HG02970 (cell line): Measurements from ENCODE around the gene RCC2.

ENCODE experiments used
- ATAC-seq: cut with Tn5 transposase; IDR thresholded peaks from one replicate; pipeline ENCODE4 v1.9.1; 2021; ENCODE audit warnings: mild to moderate bottlenecking, moderate library complexity, moderate number of reproducible peaks; ENCODE audit not compliant: unreplicated experiment, low FRiP score

Gene RCC2

GRCh38 chr1:17447501-17447992 lies 8.1 kb upstream of the RCC2 start:
- no peak for ATAC-seq

- ATAC-seq: no peak
These were observed 3.4 kb upstream of the RCC2 start for GRCh38 chr1:17442841-17443240.

DNA sequence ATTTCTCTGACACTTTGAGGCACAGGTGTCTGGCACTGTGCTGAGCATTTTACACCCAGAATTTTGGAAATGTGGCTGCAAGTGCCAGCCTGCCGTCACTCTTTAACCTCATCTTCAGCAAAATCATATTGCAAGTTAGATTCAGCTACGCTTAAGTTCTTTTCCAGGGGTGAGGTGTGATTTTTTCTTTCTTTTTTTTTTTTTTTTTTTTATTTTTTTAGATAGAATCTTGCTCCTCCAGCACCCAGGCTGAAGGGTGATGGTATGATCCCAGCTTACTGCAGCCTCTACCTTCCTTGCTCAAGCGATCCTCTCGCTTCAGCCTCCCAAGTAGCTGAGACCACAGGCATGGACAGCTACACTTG lies 2.5 kb upstream of the RCC2 start:
- ATAC-seq: no peak

GRCh38 chr1:17441265-17441992 lies 2.0 kb upstream of the RCC2 start:
- ATAC-seq: no peak

DNA sequence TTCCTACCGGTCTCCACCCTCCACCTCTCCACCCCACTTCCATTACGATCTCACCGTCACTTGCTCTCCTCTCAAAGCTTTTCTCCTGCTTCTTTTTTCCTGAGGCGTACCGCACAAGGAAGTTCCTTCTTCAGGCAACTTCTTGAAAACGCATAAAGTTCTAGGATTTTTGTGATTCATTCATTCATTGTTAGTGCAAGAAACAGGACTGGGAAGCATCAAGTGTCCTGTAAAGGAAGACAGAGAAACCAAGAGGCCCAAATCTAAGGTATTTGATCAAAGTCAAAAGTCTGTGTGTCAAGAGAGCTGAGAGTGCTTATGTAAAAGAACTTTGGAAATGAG lies 1.3 kb upstream of the RCC2 start:
- ATAC-seq: no peak

DNA sequence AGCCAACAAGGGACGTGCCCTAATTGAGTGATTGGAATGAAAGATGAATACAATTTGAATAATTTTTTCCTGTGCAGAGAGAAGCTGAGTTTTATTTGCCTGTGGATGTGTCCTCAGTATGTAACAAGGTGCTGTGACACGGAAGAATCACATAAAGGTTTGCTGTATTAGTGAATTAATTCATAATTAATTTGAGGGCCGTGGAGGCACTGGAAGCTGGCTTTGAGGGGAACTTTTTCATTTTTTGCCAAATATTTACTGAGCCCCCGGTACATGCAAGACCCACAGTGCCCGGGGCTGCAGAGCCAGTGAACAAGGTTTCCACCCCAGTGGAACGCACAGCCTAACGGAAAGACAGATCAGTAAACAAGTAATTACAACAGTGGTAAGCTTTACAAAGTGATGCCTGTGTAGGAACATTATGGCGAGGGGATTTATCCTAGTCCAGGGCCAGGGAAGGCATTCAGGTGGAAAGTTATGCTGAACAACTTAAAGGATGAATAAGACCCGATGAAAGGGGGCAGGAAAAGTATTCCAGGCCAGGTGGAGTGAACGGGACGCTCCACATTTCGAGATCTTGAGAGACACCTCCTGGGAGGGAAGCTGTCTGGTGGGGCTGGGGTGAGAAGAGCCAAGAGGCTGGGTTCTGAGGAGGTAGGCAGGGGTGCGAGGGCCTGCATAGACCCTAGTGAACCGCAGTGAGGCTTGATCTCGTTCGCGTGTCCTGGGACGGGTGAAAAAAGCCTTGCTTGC lies 773 bp upstream of the RCC2 start:
- ATAC-seq: no peak

DNA sequence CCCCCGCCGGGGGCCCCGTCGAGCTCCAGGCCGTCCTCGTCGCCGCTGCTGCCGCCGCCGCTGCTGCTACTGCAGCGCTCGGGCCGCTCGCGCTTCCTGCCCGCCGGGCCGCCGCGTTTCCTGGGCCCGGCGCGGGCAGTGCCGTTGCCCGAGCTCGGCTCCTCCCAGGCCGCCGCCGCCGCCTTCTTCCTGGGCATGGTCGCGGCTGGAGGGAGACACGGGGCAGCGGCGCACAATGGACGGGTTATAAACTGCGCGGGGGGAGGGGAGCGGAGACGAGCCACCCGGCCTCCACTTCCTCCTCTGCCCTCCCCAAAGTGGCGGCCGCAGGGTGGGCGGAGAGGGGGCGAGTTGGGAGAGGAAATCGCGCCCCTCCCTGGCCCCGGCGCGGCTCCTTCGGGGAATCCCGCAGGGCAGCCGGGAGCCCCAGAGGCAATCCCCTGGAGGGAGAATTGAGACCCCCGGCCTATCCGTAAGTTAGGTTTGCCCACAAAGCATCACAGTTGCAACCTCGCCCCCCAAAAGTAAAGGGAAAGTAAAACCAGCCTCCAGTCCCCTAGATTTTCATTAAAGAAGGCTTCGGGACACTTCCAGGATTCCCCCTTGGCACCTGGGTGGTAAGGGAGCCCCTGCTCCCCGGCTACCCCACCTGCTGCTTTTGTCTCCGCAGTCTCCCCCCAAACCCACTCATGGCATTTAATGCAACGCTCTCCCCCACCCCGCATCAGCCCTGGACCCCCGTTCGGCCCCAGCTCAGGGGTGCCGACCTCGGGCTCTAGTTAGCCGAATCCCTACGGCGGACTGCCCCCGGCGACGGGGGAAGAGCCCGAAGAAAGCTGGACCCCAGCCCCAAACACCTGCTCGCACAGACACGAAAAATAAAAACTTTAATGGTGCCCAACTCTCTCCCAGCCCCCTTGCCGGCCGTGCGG lies 893 bp downstream of the RCC2 start:
- ATAC-seq: peak; percentile 45

- ATAC-seq: peak; percentile 42
These were observed 1.7 kb downstream of the RCC2 start for GRCh38 chr1:17437580-17438317.

DNA sequence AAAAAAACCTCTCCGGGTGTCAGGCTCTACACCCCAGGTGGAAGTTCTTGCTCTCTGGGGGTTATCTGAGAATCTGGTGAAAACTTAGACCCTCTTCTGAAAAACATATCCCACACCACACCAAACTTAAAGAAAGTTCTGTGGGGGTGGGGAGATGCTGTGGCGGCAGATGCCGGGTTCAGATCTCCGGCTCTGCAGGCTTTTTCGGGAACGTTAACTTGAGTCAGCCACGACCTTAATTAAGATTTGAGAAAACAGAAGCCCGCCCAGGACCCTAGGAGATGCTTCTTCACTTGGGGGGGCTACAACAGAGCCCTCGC lies 2.3 kb downstream of the RCC2 start:
- ATAC-seq: no peak

DNA sequence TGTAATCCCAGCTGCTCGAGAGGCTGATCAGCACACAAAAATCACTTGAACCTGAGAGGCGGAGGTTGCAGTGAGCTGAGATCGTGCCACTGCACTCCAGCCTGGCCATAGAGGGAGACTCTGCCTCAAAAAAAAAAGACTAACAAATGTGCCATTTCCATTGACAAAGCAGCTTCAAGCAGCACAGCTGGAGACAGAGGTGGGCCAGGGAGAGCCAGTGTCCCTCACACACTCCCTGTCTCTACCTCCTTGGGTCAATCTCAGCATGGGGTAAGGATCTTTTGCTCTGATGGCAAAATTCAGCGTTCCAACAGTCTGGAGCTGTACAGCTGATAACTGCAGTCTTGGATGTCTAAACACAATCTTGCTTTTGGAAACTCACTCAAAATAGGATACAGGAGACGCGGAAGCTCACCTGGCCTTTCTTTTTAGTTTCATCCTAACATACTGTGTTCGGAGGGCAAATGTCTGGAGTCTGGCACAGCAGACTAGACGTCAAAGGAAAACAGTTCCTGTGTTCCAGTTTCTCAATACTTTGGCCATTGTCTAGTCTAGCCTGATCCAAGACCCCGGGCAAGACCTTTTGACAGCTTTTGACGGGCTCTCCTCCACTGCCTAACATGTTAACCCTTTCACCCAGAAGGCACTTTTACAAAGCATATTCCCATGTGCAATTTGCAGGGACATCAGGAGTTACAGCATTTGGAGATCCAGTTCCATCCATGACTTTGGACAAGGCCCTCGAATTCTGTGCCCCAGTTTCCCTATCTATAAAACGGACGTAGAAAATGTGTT lies 2.9 kb downstream of the RCC2 start:
- ATAC-seq: no peak

DNA sequence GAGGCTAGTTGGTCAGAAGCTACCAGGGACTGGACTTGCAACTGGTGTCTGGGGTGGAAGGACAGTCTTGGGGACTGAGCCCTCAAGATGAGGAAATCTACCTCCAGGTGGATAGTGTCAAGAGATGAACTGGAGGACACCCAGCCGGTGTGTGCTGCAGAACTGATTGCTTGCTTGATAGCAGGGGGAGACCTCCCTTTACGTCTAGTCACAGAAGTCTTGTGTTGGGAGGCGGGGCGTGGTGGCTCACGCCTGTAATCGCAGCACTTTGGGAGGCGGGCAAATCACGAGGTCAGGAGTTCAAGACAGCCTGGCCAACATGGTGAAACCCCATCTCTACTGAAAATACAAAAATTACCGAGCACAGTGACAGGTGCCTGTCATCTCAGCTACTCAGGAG lies 4.9 kb downstream of the RCC2 start:
- no peak for ATAC-seq

DNA sequence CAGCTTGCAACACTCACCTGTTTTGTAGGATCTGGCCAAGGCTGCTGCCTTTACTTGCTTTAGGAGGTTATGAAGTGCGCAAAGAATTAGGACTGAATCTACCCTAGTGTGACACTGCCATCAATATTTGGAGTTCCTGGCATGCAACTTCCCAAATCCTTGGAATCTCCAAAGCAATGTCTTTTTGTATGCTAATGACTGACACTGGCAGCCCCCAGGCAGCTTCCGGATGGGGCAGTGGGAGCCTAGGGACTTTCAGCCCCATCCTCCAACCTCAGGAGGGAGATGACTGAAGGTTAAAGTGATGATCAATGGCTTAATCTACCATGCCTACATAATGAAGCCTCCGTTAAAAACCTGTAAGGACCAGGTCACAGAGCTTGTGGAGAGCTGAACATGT lies 5.5 kb downstream of the RCC2 start:
- ATAC-seq: no peak

DNA sequence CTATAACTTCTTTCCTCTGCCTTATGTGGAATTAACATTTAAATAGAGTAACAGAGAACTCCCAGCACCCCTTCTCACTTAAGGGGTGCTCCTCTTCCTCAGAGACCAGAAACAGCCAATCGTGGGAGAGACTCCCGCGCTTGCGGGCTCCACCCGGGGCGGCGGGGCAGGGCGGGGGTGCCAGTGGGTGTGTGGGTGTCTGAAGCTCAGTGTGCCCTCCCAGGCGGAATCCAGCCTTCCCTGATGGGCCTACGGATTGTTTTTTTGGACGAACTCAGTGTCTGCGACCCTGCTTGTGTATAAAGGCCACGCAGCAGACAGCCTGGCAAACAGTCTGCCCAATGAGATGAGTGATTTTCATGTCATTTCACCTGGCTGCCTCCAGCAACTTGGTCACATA lies 6.2 kb downstream of the RCC2 start:
- no peak for ATAC-seq

DNA sequence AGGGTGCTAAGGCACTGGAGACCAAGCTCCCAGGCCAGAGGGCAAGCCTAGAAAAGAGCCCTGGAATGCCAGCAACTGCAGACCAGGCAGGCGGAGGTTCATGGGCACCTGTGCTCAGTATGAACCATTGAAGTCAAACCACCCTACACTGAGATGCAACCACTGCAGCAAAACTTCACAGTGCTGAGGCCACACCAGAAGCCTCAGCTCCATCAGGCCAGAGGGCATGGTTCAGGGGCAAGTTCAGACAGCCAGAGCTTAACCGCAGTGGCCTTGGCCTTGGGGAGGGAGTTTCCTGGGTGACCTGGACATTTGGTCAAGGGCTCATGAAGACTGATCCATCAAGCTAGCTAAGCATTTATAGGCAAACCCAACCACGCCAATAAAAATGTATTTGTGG lies 7.1 kb downstream of the RCC2 start:
- ATAC-seq: no peak

DNA sequence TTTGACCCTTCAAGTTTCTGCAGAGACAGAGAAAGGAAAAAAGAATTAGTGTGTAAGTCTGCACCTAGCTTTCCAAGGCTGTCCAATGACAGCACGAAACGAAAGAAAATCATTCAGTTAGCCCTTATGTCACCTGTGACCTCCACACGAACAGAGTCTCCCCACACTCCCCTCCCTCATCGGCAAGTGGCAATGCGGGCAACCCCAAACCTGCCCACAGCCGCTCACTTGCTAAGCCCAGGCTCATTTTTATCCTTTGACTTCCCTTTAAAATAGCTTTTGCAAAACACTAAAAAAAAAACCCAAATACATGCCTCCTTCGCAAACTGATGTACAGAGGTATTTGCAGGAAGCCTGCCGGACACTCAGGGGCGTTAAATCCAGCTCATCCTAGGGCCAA lies 10.3 kb downstream of the RCC2 start:
- no peak for ATAC-seq

GRCh38 chr1:17427696-17428660 lies 11.5 kb downstream of the RCC2 start:
- ATAC-seq: no peak

- ATAC-seq: no peak
These were observed 13.5 kb downstream of the RCC2 start for GRCh38 chr1:17425806-17426600.

DNA sequence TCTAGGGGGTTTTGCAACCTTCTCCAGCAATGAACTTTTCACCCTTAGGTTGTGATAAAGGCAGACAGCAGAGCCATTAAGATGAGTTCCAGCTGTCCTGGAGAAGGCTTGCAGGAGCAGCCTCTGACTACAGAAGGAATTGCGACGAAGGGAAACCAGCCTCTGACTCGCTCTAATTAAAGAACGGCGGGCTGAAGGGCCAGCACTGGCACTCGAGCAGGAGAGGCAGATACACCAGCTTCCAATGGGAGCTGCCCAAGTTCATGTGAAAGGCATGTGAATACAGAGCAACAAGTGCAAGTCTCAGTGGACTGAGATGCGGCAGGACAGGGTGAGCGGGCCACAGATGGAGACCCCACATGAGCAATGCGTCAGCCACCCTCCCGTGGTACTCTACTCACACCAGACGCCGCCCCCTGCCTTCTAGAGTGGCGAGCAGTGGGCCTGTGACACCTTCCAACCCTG lies 15.7 kb downstream of the RCC2 start:
- no peak for ATAC-seq
